ENCODE results near the gene IL20RA.

IL20RA gene

GRCh38 chr6:137051790-137052472 lies 7.2 kb upstream of the IL20RA start:
- H3K4me3 ChIP-seq (ENCODE audit: low read depth, low read length), result no peak overlapping the region
- DNase-seq, result peak; percentile 5
- H3K36me3 ChIP-seq (replicated peaks), result no peaks in the 10 kb centered on the region
- H3K27me3 ChIP-seq (replicated peaks), result no peaks in the 10 kb centered on the region
- H3K27ac ChIP-seq, result no peak overlapping the region
- in situ Hi-C loops (cut with HindIII; ENCODE audit: low pct_ligation_motif_present, low sequenced_read_pairs), result no loop called here
- no peak for TF ChIP-seq CTCF (IDR thresholded peaks at IDR 0.05; ENCODE audit: low read depth, low read length, missing control alignments)

GRCh38 chr6:137049095-137049494 lies 4.3 kb upstream of the IL20RA start:
- H3K36me3 ChIP-seq (replicated peaks), result no peaks in the 10 kb centered on the region
- peaks cover 2% of the 10 kb centered on the region for H3K27me3 ChIP-seq (replicated peaks)
- in situ Hi-C loops (cut with HindIII; ENCODE audit: low pct_ligation_motif_present, low sequenced_read_pairs), result no loop called here
- no peak for DNase-seq
- no peak overlapping the region for H3K27ac ChIP-seq
- no peak overlapping the region for H3K4me3 ChIP-seq (ENCODE audit: low read depth, low read length)
- no peak for TF ChIP-seq CTCF (IDR thresholded peaks at IDR 0.05; ENCODE audit: low read depth, low read length, missing control alignments)

- no peak overlapping the region for H3K4me3 ChIP-seq (ENCODE audit: low read depth, low read length)
- in situ Hi-C loops (cut with HindIII; ENCODE audit: low pct_ligation_motif_present, low sequenced_read_pairs), result no loop called here
- H3K36me3 ChIP-seq (replicated peaks), result no peaks in the 10 kb centered on the region
- no peak for DNase-seq
- TF ChIP-seq CTCF (IDR thresholded peaks at IDR 0.05; ENCODE audit: low read depth, low read length, missing control alignments), result no peak
- peaks cover 2% of the 10 kb centered on the region for H3K27me3 ChIP-seq (replicated peaks)
- no peak overlapping the region for H3K27ac ChIP-seq
Observed at GRCh38 chr6:137046871-137047412, 2.2 kb upstream of the IL20RA start.

GRCh38 chr6:137045222-137045789 lies 541 bp upstream of the IL20RA start:
- Histone ChIP-seq H3K27me3 (replicated peaks) (peaks cover 2% of the 10 kb centered on the region), H3K27ac (no peak overlapping the region), H3K36me3 (replicated peaks) (no peaks in the 10 kb centered on the region), H3K4me3 (ENCODE audit: low read depth, low read length) (no peak overlapping the region)
- no peak for TF ChIP-seq CTCF (IDR thresholded peaks at IDR 0.05; ENCODE audit: low read depth, low read length, missing control alignments)
- no peak for DNase-seq
- in situ Hi-C loops (cut with HindIII; ENCODE audit: low pct_ligation_motif_present, low sequenced_read_pairs), result no loop called here

GRCh38 chr6:137043710-137044365 lies 927 bp downstream of the IL20RA start:
- Histone ChIP-seq H3K27me3 (replicated peaks) (peaks cover 2% of the 10 kb centered on the region), H3K36me3 (replicated peaks) (no peaks in the 10 kb centered on the region), H3K27ac (no peak overlapping the region), H3K4me3 (ENCODE audit: low read depth, low read length) (peak overlapping the region; percentile 69)
- no peak for TF ChIP-seq CTCF (IDR thresholded peaks at IDR 0.05; ENCODE audit: low read depth, low read length, missing control alignments)
- peak; percentile 12 for DNase-seq
- in situ Hi-C loops (cut with HindIII; ENCODE audit: low pct_ligation_motif_present, low sequenced_read_pairs), result no loop called here

Measured in brain microvascular endothelial cell (primary cell).